ENCODE results near the gene NIT1.

The NIT1 gene

DNA sequence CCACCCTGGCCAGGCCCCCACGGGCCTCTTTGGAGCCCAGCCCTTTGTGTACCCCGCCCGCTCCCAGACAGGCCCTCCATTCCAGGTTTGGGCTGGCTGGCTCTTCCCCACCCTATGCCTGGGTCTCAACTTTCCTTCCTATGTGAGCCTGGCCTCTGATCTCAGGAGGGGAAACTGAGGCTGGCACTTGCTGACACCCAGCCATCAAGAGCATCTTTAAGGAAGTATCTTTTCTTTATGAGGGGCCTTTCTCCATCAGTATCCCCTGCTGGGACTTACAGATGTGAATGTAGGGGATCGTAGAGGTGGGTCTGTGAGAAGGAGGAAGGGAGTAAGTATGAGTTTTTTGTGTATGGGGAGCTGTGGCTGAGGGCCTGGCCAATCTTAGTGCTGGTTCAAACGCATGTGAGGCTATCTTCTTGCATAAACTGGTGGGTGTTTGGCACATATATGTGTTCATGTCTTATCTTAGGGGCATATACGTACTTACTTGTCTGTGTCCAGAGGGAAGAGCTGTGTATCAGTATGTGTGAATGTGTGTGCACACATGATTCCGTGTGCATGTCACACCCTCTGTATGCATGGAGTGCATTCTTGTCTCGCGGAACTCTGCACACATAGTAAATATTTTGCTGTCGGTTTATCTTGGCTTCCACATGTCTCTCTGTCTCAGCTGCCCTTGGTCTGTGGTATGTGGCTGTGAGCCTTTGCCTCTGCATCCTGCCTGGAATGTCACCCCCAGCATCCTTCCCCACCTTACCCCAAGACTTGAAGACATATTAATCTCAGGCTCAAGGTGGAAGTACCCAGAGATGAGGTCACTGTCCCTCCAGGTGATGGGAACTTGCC lies 33.9 kb upstream of the NIT1 start:
- CTCF ChIA-PET: interaction anchor here (1.1 to 9.2 kb wide), 4 partner anchors 11 to 49 kb away, joined by 3 to 91 read pairs (median 38); partner anchors contain the start of genes ARHGAP30, DEDD and KLHDC9
- POLR2A ChIA-PET: no interaction called here
- TF ChIP-seq, protein P1, sequence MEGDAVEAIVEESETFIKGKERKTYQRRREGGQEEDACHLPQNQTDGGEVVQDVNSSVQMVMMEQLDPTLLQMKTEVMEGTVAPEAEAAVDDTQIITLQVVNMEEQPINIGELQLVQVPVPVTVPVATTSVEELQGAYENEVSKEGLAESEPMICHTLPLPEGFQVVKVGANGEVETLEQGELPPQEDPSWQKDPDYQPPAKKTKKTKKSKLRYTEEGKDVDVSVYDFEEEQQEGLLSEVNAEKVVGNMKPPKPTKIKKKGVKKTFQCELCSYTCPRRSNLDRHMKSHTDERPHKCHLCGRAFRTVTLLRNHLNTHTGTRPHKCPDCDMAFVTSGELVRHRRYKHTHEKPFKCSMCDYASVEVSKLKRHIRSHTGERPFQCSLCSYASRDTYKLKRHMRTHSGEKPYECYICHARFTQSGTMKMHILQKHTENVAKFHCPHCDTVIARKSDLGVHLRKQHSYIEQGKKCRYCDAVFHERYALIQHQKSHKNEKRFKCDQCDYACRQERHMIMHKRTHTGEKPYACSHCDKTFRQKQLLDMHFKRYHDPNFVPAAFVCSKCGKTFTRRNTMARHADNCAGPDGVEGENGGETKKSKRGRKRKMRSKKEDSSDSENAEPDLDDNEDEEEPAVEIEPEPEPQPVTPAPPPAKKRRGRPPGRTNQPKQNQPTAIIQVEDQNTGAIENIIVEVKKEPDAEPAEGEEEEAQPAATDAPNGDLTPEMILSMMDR (IDR thresholded peaks at IDR 0.05; ENCODE audit: control extremely low read depth, extremely low read depth, low read depth, missing control alignments): no peak
- DNase-seq (ENCODE audit: extremely low spot score): no peak

DNA sequence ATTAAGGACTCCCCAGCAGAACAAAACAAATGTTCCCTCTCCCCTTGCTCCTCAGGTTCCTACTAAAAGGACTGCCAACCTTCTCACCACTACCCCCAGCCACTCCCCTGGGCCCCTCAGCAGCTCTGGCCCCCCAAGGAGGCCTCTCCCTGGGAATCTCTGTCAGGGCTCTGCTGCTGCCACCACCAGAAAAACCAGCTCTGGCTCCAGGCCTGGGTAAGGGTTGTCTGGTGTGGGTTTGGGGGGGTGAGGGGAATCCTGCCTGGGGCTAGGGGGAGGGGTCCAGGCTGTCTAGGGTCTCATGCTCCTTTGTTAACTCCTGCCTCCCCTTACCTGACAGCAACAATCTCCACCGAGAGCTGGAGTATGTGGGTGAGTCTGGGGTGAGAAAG lies 33.3 kb upstream of the NIT1 start:
- TF ChIP-seq, protein P1 (IDR thresholded peaks at IDR 0.05; ENCODE audit: control extremely low read depth, extremely low read depth, low read depth, missing control alignments): no peak
- no peak for DNase-seq (ENCODE audit: extremely low spot score)
- ChIA-PET CTCF (interaction anchor here (1.2 to 9.2 kb wide), 4 partner anchors 11 to 48 kb away, joined by 3 to 91 read pairs (median 38); partner anchors contain the start of genes ARHGAP30, DEDD and KLHDC9), POLR2A (no interaction called here)

DNA sequence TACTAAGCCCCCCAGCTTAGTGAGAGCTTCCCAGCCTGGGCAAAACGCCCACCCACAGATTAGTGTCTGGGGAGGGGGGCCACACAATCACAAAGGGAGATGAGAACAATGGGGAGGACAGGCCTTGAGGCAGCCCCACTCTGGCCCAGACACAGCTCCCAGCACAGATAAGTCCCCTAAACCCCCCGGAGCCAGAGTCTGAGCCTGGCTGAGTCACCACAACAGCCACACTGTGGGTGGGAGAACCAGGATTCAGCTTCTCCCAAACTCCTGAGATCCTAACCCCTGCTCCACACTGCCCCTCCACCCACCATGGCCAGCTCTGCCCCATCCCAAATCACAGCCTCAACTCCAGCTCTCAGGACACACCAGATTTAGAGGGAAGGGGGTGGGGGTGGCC lies 32.7 kb upstream of the NIT1 start:
- ChIA-PET CTCF (interaction anchor here (1.2 to 9.2 kb wide), 5 partner anchors 11 to 80 kb away, joined by 3 to 91 read pairs (median 7); partner anchors contain the start of genes ARHGAP30, DEDD, KLHDC9 and PPOX), POLR2A (interaction anchor here (0.7 kb wide), 1 partner anchor 37 kb away, joined by 4 read pairs; no protein-coding TSS in a partner anchor)
- TF ChIP-seq, protein P1 (IDR thresholded peaks at IDR 0.05; ENCODE audit: control extremely low read depth, extremely low read depth, low read depth, missing control alignments): no peak
- no peak for DNase-seq (ENCODE audit: extremely low spot score)

DNA sequence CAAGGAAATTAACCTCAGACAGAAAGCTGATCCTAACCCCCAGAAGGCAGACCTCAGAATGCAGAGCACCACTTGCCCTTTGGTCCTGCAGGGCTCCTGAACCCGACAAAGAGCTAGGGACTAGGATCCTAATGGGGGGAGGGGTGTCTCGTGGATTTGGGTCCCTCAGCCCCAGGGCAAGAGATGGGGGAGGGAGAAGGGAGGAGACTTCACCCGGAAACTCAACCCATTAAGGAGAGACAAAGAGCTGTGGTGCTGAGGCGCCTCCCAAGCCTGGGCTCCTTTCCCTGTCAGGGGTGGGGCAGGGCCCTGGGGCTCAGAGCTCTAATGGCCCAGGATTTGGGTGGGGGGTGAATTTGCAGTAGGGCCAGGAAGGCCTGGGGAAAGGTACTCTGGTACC lies 31.4 kb upstream of the NIT1 start:
- DNase-seq (ENCODE audit: extremely low spot score): no peak
- TF ChIP-seq, protein P1 (IDR thresholded peaks at IDR 0.05; ENCODE audit: control extremely low read depth, extremely low read depth, low read depth, missing control alignments): no peak
- ChIA-PET POLR2A (no interaction called here), CTCF (interaction anchor here (1.8 to 9.2 kb wide), 4 partner anchors 10 to 89 kb away, joined by 3 to 91 read pairs (median 40); partner anchors contain the start of genes ARHGAP30, KLHDC9 and PPOX)

DNA sequence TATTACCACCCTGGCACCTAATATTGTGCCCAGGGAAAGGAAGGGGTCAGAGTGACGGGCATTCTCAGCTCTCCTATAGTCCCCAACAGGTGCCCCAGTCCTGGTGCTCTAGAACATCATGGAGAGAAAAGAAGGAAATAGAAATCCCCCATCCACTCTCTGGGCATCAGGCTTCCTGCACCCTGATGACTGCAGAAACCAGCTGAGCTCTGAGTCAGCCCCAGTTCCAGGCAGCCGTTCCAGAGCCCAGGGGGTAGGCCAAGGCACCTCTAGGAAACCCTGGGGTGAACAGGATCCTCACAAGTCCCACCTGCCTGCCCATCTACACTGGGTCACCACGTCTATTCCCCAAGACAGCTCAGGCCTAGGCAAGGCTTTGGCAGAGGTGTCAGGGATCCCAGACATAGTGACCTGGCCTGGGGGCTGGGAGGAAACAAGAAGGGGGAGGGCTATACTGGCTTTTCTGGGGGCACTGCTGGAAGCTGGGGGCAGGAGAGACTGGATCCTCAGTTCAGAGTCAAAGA lies 29.3 kb upstream of the NIT1 start:
- DNase-seq (ENCODE audit: extremely low spot score): no peak
- CTCF ChIA-PET: interaction anchor here (1.0 to 9.2 kb wide), 5 partner anchors 9 to 29 kb away, joined by 3 to 73 read pairs (median 7); partner anchors contain the start of genes ARHGAP30 and KLHDC9
- POLR2A ChIA-PET: no interaction called here
- TF ChIP-seq, protein P1 (IDR thresholded peaks at IDR 0.05; ENCODE audit: control extremely low read depth, extremely low read depth, low read depth, missing control alignments): no peak

DNA sequence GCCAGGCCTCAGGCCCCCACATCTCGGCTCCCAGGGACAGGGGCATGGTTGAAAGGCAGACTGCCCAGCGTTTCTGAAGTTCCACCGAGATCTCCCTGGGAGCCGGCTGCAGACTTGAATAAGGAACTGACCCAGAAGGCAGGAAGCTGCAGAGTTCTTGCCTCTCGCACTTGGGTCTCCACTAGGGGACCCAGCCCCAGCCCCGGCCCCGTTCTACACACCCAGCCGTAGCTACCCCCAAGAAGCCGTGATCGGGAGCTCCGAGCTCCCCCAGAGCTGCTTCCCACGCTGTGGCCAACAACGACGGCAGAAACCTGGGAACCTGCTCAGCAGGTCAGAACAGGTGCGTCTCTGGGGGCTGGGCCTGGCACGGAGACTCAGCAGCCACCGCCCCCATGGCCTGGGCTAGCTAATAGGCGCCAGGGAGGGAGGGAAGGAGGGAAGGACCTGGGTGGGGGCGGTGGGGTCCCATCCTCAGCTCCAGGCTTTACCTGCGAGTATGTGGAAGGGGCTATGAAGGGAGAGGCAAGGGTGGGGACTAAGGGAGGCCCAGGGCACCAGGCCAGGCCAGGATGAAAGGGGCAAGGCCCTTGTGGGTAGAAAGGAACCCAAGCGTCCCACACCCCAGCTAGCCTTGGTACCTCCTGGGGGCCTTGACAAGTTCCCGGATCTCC lies 28.5 kb upstream of the NIT1 start, which contains the start of gene NECTIN4:
NECTIN4 (minus strand) TSS at position 308 of the 674 bp plus-strand sequence; CDS start at position 46, 262 bp downstream.
- CTCF ChIA-PET: interaction anchor here (1.0 to 9.2 kb wide), 5 partner anchors 8 to 28 kb away, joined by 3 to 73 read pairs (median 7); partner anchors contain the start of genes ARHGAP30 and KLHDC9
- POLR2A ChIA-PET: no interaction called here
- DNase-seq (ENCODE audit: extremely low spot score): no peak
- TF ChIP-seq, protein P1 (IDR thresholded peaks at IDR 0.05; ENCODE audit: control extremely low read depth, extremely low read depth, low read depth, missing control alignments): no peak
